HEK293 (cell line): ENCODE data around the gene HNRNPUL1.

Experiments used
- CTCF ChIA-PET: fragments of 350-600 bp; formaldehyde crosslinking; extraction: SDS; loops from one replicate; lab custom pipeline; 2021; ENCODE audit warnings: antibody characterized with exemption; lab: Yijun Ruan, JAX
- POLR2A ChIA-PET: fragments of 300-600 bp; formaldehyde crosslinking; extraction: SDS; loops from one replicate; lab custom pipeline; 2020; ENCODE audit warnings: antibody characterized with exemption, inconsistent platforms; lab: Yijun Ruan, JAX
- H3K27ac ChIP-seq: fragments of 200-500 bp; sonication (Bioruptor generic); 2 replicates; pipeline ENCODE4 v1.5.1; 2014; ENCODE audit warnings: low read depth, low read length, control low read depth, inconsistent platforms; ENCODE audit errors: extremely low read depth
- H3K36me3 ChIP-seq, 2 experiments: fragments of 200-500 bp in 1 of 2; sonication (Bioruptor generic) in 1 of 2; 1 replicate in 1 of 2; 2 replicates in 1 of 2; pipeline ENCODE4 v1.5.1; 2014 to 2017; ENCODE audit warnings: inconsistent platforms in 2 of 2, low read length in 2 of 2; ENCODE audit not compliant: control insufficient read depth in 2 of 2, insufficient read depth in 1 of 2
- H3K4me1 ChIP-seq: fragments of 200-500 bp; sonication (Bioruptor generic); 2 replicates; pipeline ENCODE4 v1.5.1; 2014; ENCODE audit warnings: mild to moderate bottlenecking, low read length, inconsistent platforms; ENCODE audit not compliant: control insufficient read depth, insufficient read depth
- H3K4me3 ChIP-seq: 2 replicates; pipeline ENCODE4 v1.5.1; 2011; ENCODE audit warnings: low read depth, mild to moderate bottlenecking, control low read depth, low read length, moderate library complexity
- H3K9me3 ChIP-seq: fragments of 200-500 bp; sonication (Bioruptor generic); 2 replicates; pipeline ENCODE4 v1.5.1; 2014; ENCODE audit warnings: low read depth, low read length, inconsistent platforms; ENCODE audit not compliant: control insufficient read depth, insufficient read depth
- IKZF3 ChIP-seq: fragments of 450-650 bp; IDR thresholded peaks from 2 replicates; pipeline ENCODE4 v1.5.0; 2018; ENCODE audit warnings: missing biosample characterization, mild to moderate bottlenecking, missing genetic modification characterization, moderate library complexity
- PRDM10 ChIP-seq: fragments of 450-650 bp; formaldehyde crosslinking; IDR thresholded peaks from 2 replicates; pipeline ENCODE4 v1.5.1; 2016; ENCODE audit warnings: missing biosample characterization, missing genetic modification characterization
- SCRT1 ChIP-seq: fragments of 450-650 bp; formaldehyde crosslinking; IDR thresholded peaks from 2 replicates; pipeline ENCODE4 v1.5.1; 2016; ENCODE audit warnings: missing biosample characterization, missing genetic modification characterization, borderline replicate concordance
- YY2 ChIP-seq: fragments of 450-650 bp; formaldehyde crosslinking; IDR thresholded peaks from 2 replicates; pipeline ENCODE4 v1.5.1; 2016; ENCODE audit warnings: missing biosample characterization, missing genetic modification characterization
- ZBTB17 ChIP-seq: fragments of 450-650 bp; formaldehyde crosslinking; IDR thresholded peaks from 2 replicates; pipeline ENCODE4 v1.5.1; 2016; ENCODE audit warnings: missing biosample characterization, missing genetic modification characterization
- ZBTB44 ChIP-seq: fragments of 450-650 bp; IDR thresholded peaks from 2 replicates; pipeline ENCODE4 v1.5.1; 2018; ENCODE audit warnings: missing biosample characterization, mild to moderate bottlenecking, missing genetic modification characterization
- ZBTB49 ChIP-seq: fragments of 450-650 bp; formaldehyde crosslinking; IDR thresholded peaks from 2 replicates; pipeline ENCODE4 v1.5.1; 2016; ENCODE audit warnings: missing biosample characterization, missing genetic modification characterization, low read depth
- ZNF184 ChIP-seq: fragments of 450-650 bp; IDR thresholded peaks from 2 replicates; pipeline ENCODE4 v1.5.1; 2018; ENCODE audit warnings: missing biosample characterization, mild to moderate bottlenecking, missing genetic modification characterization
- ZNF423 ChIP-seq: fragments of 450-650 bp; formaldehyde crosslinking; IDR thresholded peaks from 2 replicates; pipeline ENCODE4 v1.5.1; 2016; ENCODE audit warnings: missing biosample characterization, missing genetic modification characterization
- ZNF521 ChIP-seq: fragments of 450-650 bp; formaldehyde crosslinking; IDR thresholded peaks from 2 replicates; pipeline ENCODE4 v1.5.1; 2017; ENCODE audit warnings: missing biosample characterization, mild to moderate bottlenecking, missing genetic modification characterization
- ZNF548 ChIP-seq: fragments of 450-650 bp; formaldehyde crosslinking; IDR thresholded peaks from 2 replicates; pipeline ENCODE4 v1.5.1; 2016; ENCODE audit warnings: missing biosample characterization, missing genetic modification characterization
- ZNF558 ChIP-seq: fragments of 450-650 bp; formaldehyde crosslinking; IDR thresholded peaks from 2 replicates; pipeline ENCODE4 v1.5.1; 2016; ENCODE audit warnings: missing biosample characterization, missing genetic modification characterization
- ZNF596 ChIP-seq: fragments of 450-650 bp; IDR thresholded peaks from 2 replicates; pipeline ENCODE4 v1.5.0; 2018; ENCODE audit warnings: missing biosample characterization, mild to moderate bottlenecking, missing genetic modification characterization, moderate library complexity
- ZNF654 ChIP-seq: fragments of 450-650 bp; formaldehyde crosslinking; IDR thresholded peaks from 2 replicates; pipeline ENCODE4 v1.5.1; 2016; ENCODE audit warnings: low read depth, missing biosample characterization, missing genetic modification characterization
- ZNF664 ChIP-seq: fragments of 450-650 bp; formaldehyde crosslinking; IDR thresholded peaks from 2 replicates; pipeline ENCODE4 v1.5.1; 2016; ENCODE audit warnings: missing biosample characterization, missing genetic modification characterization
- ZNF692 ChIP-seq: fragments of 450-650 bp; formaldehyde crosslinking; IDR thresholded peaks from 2 replicates; pipeline ENCODE4 v1.5.1; 2016; ENCODE audit warnings: missing biosample characterization, missing genetic modification characterization
- ZNF707 ChIP-seq: fragments of 450-650 bp; formaldehyde crosslinking; IDR thresholded peaks from 2 replicates; pipeline ENCODE4 v1.5.1; 2016; ENCODE audit warnings: missing biosample characterization, missing genetic modification characterization
- ZNF76 ChIP-seq: fragments of 450-650 bp; formaldehyde crosslinking; IDR thresholded peaks from 2 replicates; pipeline ENCODE4; 2016; ENCODE audit warnings: low read depth, missing biosample characterization, missing genetic modification characterization, borderline replicate concordance
- ZNF768 ChIP-seq: fragments of 450-650 bp; formaldehyde crosslinking; IDR thresholded peaks from 2 replicates; pipeline ENCODE4 v1.5.1; 2018; ENCODE audit warnings: missing biosample characterization, mild to moderate bottlenecking, missing genetic modification characterization
- ZNF843 ChIP-seq: fragments of 450-650 bp; formaldehyde crosslinking; IDR thresholded peaks from 2 replicates; pipeline ENCODE4 v1.5.1; 2016; ENCODE audit warnings: missing biosample characterization, missing genetic modification characterization

Gene HNRNPUL1

GRCh38 chr19:41273076-41273475 lies 8.9 kb downstream of the HNRNPUL1 start (continued):
- TF ChIP-seq SCRT1 (tag by site-specific recombination), result no peak
- no peak for TF ChIP-seq ZBTB49 (tag by site-specific recombination)
- no peak for TF ChIP-seq ZNF664 (tag by site-specific recombination)
- TF ChIP-seq ZNF843 (tag by site-specific recombination), result no peak
- no peak for TF ChIP-seq ZNF707 (tag by site-specific recombination)
- no peak for TF ChIP-seq ZNF692 (tag by site-specific recombination)
- TF ChIP-seq ZNF596 (tag by site-specific recombination), result no peak
- no peak for TF ChIP-seq PRDM10
- TF ChIP-seq ZBTB44, result no peak
- no peak for TF ChIP-seq ZNF423 (tag by site-specific recombination)
- TF ChIP-seq, all 188 proteins: peak for 0

GRCh38 chr19:41274802-41275201 lies 10.6 kb downstream of the HNRNPUL1 start:
- ChIA-PET CTCF (interaction anchor here (1.7 to 2.6 kb wide), 2 partner anchors 12 to 34 kb away, joined by 4 to 9 read pairs; no protein-coding TSS in a partner anchor), POLR2A (interaction anchor here (1.0 kb wide), 1 partner anchor 11 kb away, joined by 3 read pairs; the partner anchor contains the start of gene HNRNPUL1)
- H3K36me3 ChIP-seq, result peaks cover 99 to 100% of the 10 kb centered on the region in 2 experiments
- H3K4me3 ChIP-seq, result no peak overlapping the region
- H3K27ac ChIP-seq, result no peak overlapping the region
- H3K9me3 ChIP-seq, result no peaks in the 10 kb centered on the region
- TF ChIP-seq ZNF548 (tag by site-specific recombination) (no peak), ZNF654 (tag by site-specific recombination) (no peak), ZNF76 (no peak), ZBTB17 (tag by site-specific recombination) (no peak)
- H3K4me1 ChIP-seq, result no peaks in the 10 kb centered on the region

- ChIA-PET CTCF (interaction anchor here (0.6 to 2.3 kb wide), 3 partner anchors 32 to 322 kb away, joined by 3 to 11 read pairs (median 3); no protein-coding TSS in a partner anchor), POLR2A (interaction anchor here (1.0 to 2.7 kb wide), 4 partner anchors 12 to 34 kb away, joined by 3 to 6 read pairs (median 4); partner anchors contain the start of genes CCDC97 and HNRNPUL1)
- H3K4me1 ChIP-seq, result no peaks in the 10 kb centered on the region
These were observed 12.1 kb downstream of the HNRNPUL1 start for GRCh38 chr19:41276231-41276630.

More at GRCh38 chr19:41276231-41276630, 12.1 kb downstream of the HNRNPUL1 start:
- H3K36me3 ChIP-seq, result peaks cover 100% of the 10 kb centered on the region in 2 experiments
- H3K9me3 ChIP-seq, result no peaks in the 10 kb centered on the region
- TF ChIP-seq ZNF558 (tag by site-specific recombination) (no peak), IKZF3 (tag by site-specific recombination) (no peak), ZNF184 (tag by site-specific recombination) (no peak), YY2 (tag by site-specific recombination) (no peak), ZNF521 (no peak), ZNF768 (tag by site-specific recombination) (no peak)
- H3K4me3 ChIP-seq, result no peak overlapping the region
- no peak overlapping the region for H3K27ac ChIP-seq
